Measurements from ENCODE around the gene SCFD2. TPM values are rescaled to one million over a fixed set of nuclear protein-coding genes. Genes with fewer than 3 reads are reported as not detected.
"Not testable (repeated sequence)": the region's sequence is repeated elsewhere in the genome, so short reads cannot be mapped to it uniquely, and the experiment has no call there.

SCFD2 gene
- total and polyA plus RNA-seq, 5 donors from 2014 or later = 15.0 to 23.9 (median 16.3) TPM

GRCh38 chr4:53185869-53186585, 179.8 kb downstream of the SCFD2 start:
- Mint-ChIP-seq H3K36me3 (peaks cover 14% of the 10 kb centered on the region), H3K4me1 (peaks cover 0 to 15% (median under 1%) of the 10 kb centered on the region in 4 donors), H3K4me3 (no peak overlapping the region), H3K27ac (no peak overlapping the region), H3K9me3 (peaks cover 0 to 9% (median 0%) of the 10 kb centered on the region in 7 donors), H3K27me3 (no peaks in the 10 kb centered on the region)
- Histone ChIP-seq H3K4me1 (ENCODE audit: control insufficient read depth, insufficient read depth, low read length, poor library complexity, severe bottlenecking) (no peaks in the 10 kb centered on the region), H3K27me3 (ENCODE audit: control insufficient read depth, insufficient read depth, low read length) (no peaks in the 10 kb centered on the region), H3K27ac (ENCODE audit: insufficient read depth, low read length, poor library complexity, severe bottlenecking) (no peak overlapping the region), H3K9me3 (ENCODE audit: control insufficient read depth in 2 of 2, low read length in 2 of 2) (no peaks in the 10 kb centered on the region), H3K4me3 (ENCODE audit: low read depth, low read length) (no peak overlapping the region), H3K36me3 (ENCODE audit: control insufficient read depth, insufficient read depth, low read length) (no peaks in the 10 kb centered on the region)
- ATAC-seq (ENCODE audit: low read depth in 2 of 2) = no peak
- DNase-seq = no peak

- H3K4me3 ChIP-seq (ENCODE audit: low read depth, low read length) = no peak overlapping the region
- no peak overlapping the region for H3K27ac ChIP-seq (ENCODE audit: insufficient read depth, low read length, poor library complexity, severe bottlenecking)
- Mint-ChIP-seq H3K9me3 (peaks cover 0 to 27% (median 4%) of the 10 kb centered on the region in 7 donors), H3K36me3 (peaks cover 28% of the 10 kb centered on the region), H3K4me3 (no peak overlapping the region), H3K27ac (no peak overlapping the region), H3K27me3 (no peaks in the 10 kb centered on the region), H3K4me1 (peaks cover 0 to 5% (median 2%) of the 10 kb centered on the region in 4 donors)
- no peaks in the 10 kb centered on the region for H3K4me1 ChIP-seq (ENCODE audit: control insufficient read depth, insufficient read depth, low read length, poor library complexity, severe bottlenecking)
- no peak for ATAC-seq (ENCODE audit: low read depth in 2 of 2)
- no peaks in the 10 kb centered on the region for H3K36me3 ChIP-seq (ENCODE audit: control insufficient read depth, insufficient read depth, low read length)
- no peaks in the 10 kb centered on the region for H3K27me3 ChIP-seq (ENCODE audit: control insufficient read depth, insufficient read depth, low read length)
- no peak for DNase-seq
- peaks cover 0 to 1% of the 10 kb centered on the region in 2 experiments for H3K9me3 ChIP-seq (ENCODE audit: control insufficient read depth in 2 of 2, low read length in 2 of 2)
These were observed 182.1 kb downstream of the SCFD2 start for GRCh38 chr4:53183754-53184153.

GRCh38 chr4:53177751-53178150, 188.1 kb downstream of the SCFD2 start:
- not testable (repeated sequence) for H3K4me1 ChIP-seq (ENCODE audit: control insufficient read depth, insufficient read depth, low read length, poor library complexity, severe bottlenecking); DNase-seq; H3K27ac ChIP-seq (ENCODE audit: insufficient read depth, low read length, poor library complexity, severe bottlenecking); H3K4me3 ChIP-seq (ENCODE audit: low read depth, low read length); H3K27me3 Mint-ChIP-seq; H3K27me3 ChIP-seq (ENCODE audit: control insufficient read depth, insufficient read depth, low read length); ATAC-seq (ENCODE audit: low read depth in 2 of 2); H3K27ac Mint-ChIP-seq; H3K9me3 ChIP-seq (ENCODE audit: control insufficient read depth in 2 of 2, low read length in 2 of 2); H3K4me3 Mint-ChIP-seq; H3K36me3 ChIP-seq (ENCODE audit: control insufficient read depth, insufficient read depth, low read length)
- Mint-ChIP-seq H3K4me1 (peaks cover 5 to 18% (median 8%) of the 10 kb centered on the region in 4 donors), H3K9me3 (peaks cover 0 to 36% (median 10%) of the 10 kb centered on the region in 7 donors), H3K36me3 (peaks cover 37% of the 10 kb centered on the region)

DNA sequence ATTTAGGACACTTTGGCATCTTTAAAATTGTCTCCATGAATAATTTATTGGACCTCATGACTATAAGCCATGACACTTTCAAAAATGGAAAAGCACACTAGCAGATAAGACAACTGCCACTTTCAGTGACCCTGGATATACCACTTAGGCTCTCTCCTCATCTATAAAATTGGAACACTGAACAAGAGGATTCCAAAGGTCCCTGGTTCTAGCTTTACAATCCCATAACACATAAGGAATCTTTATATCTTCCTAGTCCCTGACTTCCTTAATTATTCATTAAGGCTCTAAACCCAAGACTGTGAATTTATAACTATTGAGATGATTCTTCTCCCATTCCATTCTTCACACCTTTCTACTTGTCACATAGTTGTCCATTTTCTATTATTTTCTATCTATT, 190.2 kb downstream of the SCFD2 start:
- peaks cover 5 to 18% (median 10%) of the 10 kb centered on the region in 4 donors for H3K4me1 Mint-ChIP-seq
- H3K36me3 ChIP-seq (ENCODE audit: control insufficient read depth, insufficient read depth, low read length) = peaks cover 3% of the 10 kb centered on the region
- H3K27me3 Mint-ChIP-seq = no peaks in the 10 kb centered on the region
- no peaks in the 10 kb centered on the region for H3K4me1 ChIP-seq (ENCODE audit: control insufficient read depth, insufficient read depth, low read length, poor library complexity, severe bottlenecking)
- ATAC-seq (ENCODE audit: low read depth in 2 of 2) (no peak), DNase-seq (no peak)
- peaks cover 5 to 31% (median 11%) of the 10 kb centered on the region in 7 donors for H3K9me3 Mint-ChIP-seq
- no peak overlapping the region for H3K27ac Mint-ChIP-seq
- H3K4me3 ChIP-seq (ENCODE audit: low read depth, low read length) = no peak overlapping the region
- peaks cover 38% of the 10 kb centered on the region for H3K36me3 Mint-ChIP-seq
- peaks cover 1 to 4% of the 10 kb centered on the region in 2 experiments for H3K9me3 ChIP-seq (ENCODE audit: control insufficient read depth in 2 of 2, low read length in 2 of 2)
- no peak overlapping the region for H3K27ac ChIP-seq (ENCODE audit: insufficient read depth, low read length, poor library complexity, severe bottlenecking)
- H3K4me3 Mint-ChIP-seq = no peak overlapping the region
- no peaks in the 10 kb centered on the region for H3K27me3 ChIP-seq (ENCODE audit: control insufficient read depth, insufficient read depth, low read length)

GRCh38 chr4:53174823-53175222, 191.0 kb downstream of the SCFD2 start:
- peaks cover 31% of the 10 kb centered on the region for H3K36me3 Mint-ChIP-seq
- H3K4me1 ChIP-seq (ENCODE audit: control insufficient read depth, insufficient read depth, low read length, poor library complexity, severe bottlenecking) = no peaks in the 10 kb centered on the region
- H3K27ac ChIP-seq (ENCODE audit: insufficient read depth, low read length, poor library complexity, severe bottlenecking) = no peak overlapping the region
- peaks cover 5 to 17% (median 10%) of the 10 kb centered on the region in 4 donors for H3K4me1 Mint-ChIP-seq
- H3K27me3 Mint-ChIP-seq = no peaks in the 10 kb centered on the region
- peaks cover 1 to 4% of the 10 kb centered on the region in 2 experiments for H3K9me3 ChIP-seq (ENCODE audit: control insufficient read depth in 2 of 2, low read length in 2 of 2)
- H3K4me3 ChIP-seq (ENCODE audit: low read depth, low read length) = no peak overlapping the region
- DNase-seq (no peak), ATAC-seq (ENCODE audit: low read depth in 2 of 2) (no peak)
- H3K27me3 ChIP-seq (ENCODE audit: control insufficient read depth, insufficient read depth, low read length) = no peaks in the 10 kb centered on the region
- no peak overlapping the region for H3K4me3 Mint-ChIP-seq
- no peak overlapping the region for H3K27ac Mint-ChIP-seq
- peaks cover 3% of the 10 kb centered on the region for H3K36me3 ChIP-seq (ENCODE audit: control insufficient read depth, insufficient read depth, low read length)
- peaks cover 5 to 23% (median 11%) of the 10 kb centered on the region in 7 donors for H3K9me3 Mint-ChIP-seq

- peaks cover 5 to 17% (median 10%) of the 10 kb centered on the region in 4 donors for H3K4me1 Mint-ChIP-seq
- H3K9me3 Mint-ChIP-seq = peaks cover 5 to 12% (median 11%) of the 10 kb centered on the region in 7 donors
- peaks cover 3% of the 10 kb centered on the region for H3K36me3 ChIP-seq (ENCODE audit: control insufficient read depth, insufficient read depth, low read length)
- peaks cover 0 to 4% of the 10 kb centered on the region in 2 experiments for H3K9me3 ChIP-seq (ENCODE audit: control insufficient read depth in 2 of 2, low read length in 2 of 2)
- no peaks in the 10 kb centered on the region for H3K27me3 Mint-ChIP-seq
- no peak overlapping the region for H3K27ac Mint-ChIP-seq
- no peak for ATAC-seq (ENCODE audit: low read depth in 2 of 2)
- no peak overlapping the region for H3K27ac ChIP-seq (ENCODE audit: insufficient read depth, low read length, poor library complexity, severe bottlenecking)
- H3K4me3 Mint-ChIP-seq = no peak overlapping the region
- no peak overlapping the region for H3K4me3 ChIP-seq (ENCODE audit: low read depth, low read length)
- DNase-seq = no peak
- H3K27me3 ChIP-seq (ENCODE audit: control insufficient read depth, insufficient read depth, low read length) = no peaks in the 10 kb centered on the region
- no peaks in the 10 kb centered on the region for H3K4me1 ChIP-seq (ENCODE audit: control insufficient read depth, insufficient read depth, low read length, poor library complexity, severe bottlenecking)
- H3K36me3 Mint-ChIP-seq = peaks cover 21% of the 10 kb centered on the region
These were observed 192.3 kb downstream of the SCFD2 start for GRCh38 chr4:53173576-53173975.

- Mint-ChIP-seq H3K9me3 (peaks cover 2 to 11% (median 6%) of the 10 kb centered on the region in 7 donors), H3K27me3 (no peaks in the 10 kb centered on the region), H3K4me3 (no peak overlapping the region), H3K4me1 (peaks cover 5 to 12% (median 8%) of the 10 kb centered on the region in 4 donors), H3K36me3 (peaks cover 11% of the 10 kb centered on the region), H3K27ac (no peak overlapping the region)
- DNase-seq (no peak), ATAC-seq (ENCODE audit: low read depth in 2 of 2) (no peak)
- no peak overlapping the region for H3K4me3 ChIP-seq (ENCODE audit: low read depth, low read length)
- H3K27ac ChIP-seq (ENCODE audit: insufficient read depth, low read length, poor library complexity, severe bottlenecking) = no peak overlapping the region
- H3K9me3 ChIP-seq (ENCODE audit: control insufficient read depth in 2 of 2, low read length in 2 of 2) = peaks cover 0 to 4% of the 10 kb centered on the region in 2 experiments
- no peaks in the 10 kb centered on the region for H3K27me3 ChIP-seq (ENCODE audit: control insufficient read depth, insufficient read depth, low read length)
- H3K4me1 ChIP-seq (ENCODE audit: control insufficient read depth, insufficient read depth, low read length, poor library complexity, severe bottlenecking) = no peaks in the 10 kb centered on the region
- H3K36me3 ChIP-seq (ENCODE audit: control insufficient read depth, insufficient read depth, low read length) = peaks cover 3% of the 10 kb centered on the region
These were observed 194.1 kb downstream of the SCFD2 start for GRCh38 chr4:53171797-53172196.

Data from CD4-positive, CD25-positive, alpha-beta regulatory T cell (primary cell).